H9 (cell line): Measurements from ENCODE around the gene CEP192. TPM values are rescaled to one million over a fixed set of nuclear protein-coding genes. Genes with fewer than 3 reads are reported as not detected.

Experiments
- DNase-seq: peaks from one replicate; pipeline ENCODE4 v3.0.0-alpha.2; 2017
- H2AFZ ChIP-seq: one replicate; pipeline ENCODE4 v1.6.1; 2013; ENCODE audit warnings: mild to moderate bottlenecking, low read length, control low read depth, moderate library complexity
- H2AK5ac ChIP-seq: 2 replicates; pipeline ENCODE4 v1.6.1; 2013; ENCODE audit warnings: low read length, control low read depth, mixed read lengths; ENCODE audit not compliant: insufficient read length
- H2BK120ac ChIP-seq: one replicate; pipeline ENCODE4 v1.6.1; 2013; ENCODE audit warnings: low read depth, mild to moderate bottlenecking, low read length, control low read depth, inconsistent platforms; ENCODE audit not compliant: poor library complexity, severe bottlenecking
- H2BK12ac ChIP-seq: 2 replicates; pipeline ENCODE4 v1.6.1; 2013; ENCODE audit warnings: low read length, control low read depth, mixed read lengths, low read depth; ENCODE audit not compliant: insufficient read length
- H2BK15ac ChIP-seq: 2 replicates; pipeline ENCODE4 v1.6.1; 2013; ENCODE audit warnings: low read depth, low read length, control low read depth
- H2BK20ac ChIP-seq: one replicate; pipeline ENCODE4 v1.6.1; 2013; ENCODE audit warnings: low read depth, mild to moderate bottlenecking, low read length, control low read depth, inconsistent platforms; ENCODE audit not compliant: poor library complexity, severe bottlenecking
- H2BK5ac ChIP-seq: 2 replicates; pipeline ENCODE4 v1.6.1; 2013; ENCODE audit warnings: low read length, control low read depth, mixed read lengths; ENCODE audit not compliant: insufficient read length
- H3K14ac ChIP-seq: 2 replicates; pipeline ENCODE4 v1.6.1; 2013; ENCODE audit warnings: low read length, control low read depth; ENCODE audit not compliant: insufficient read depth
- H3K18ac ChIP-seq: 2 replicates; pipeline ENCODE4 v1.6.1; 2013; ENCODE audit warnings: low read depth, mild to moderate bottlenecking, mixed read lengths, low read length, control low read depth; ENCODE audit not compliant: insufficient read length
- H3K23ac ChIP-seq: 2 replicates; pipeline ENCODE4 v1.6.1; 2013; ENCODE audit warnings: low read length, control low read depth, mixed read lengths, low read depth; ENCODE audit not compliant: insufficient read length
- H3K23me2 ChIP-seq: 2 replicates; pipeline ENCODE4 v1.6.1; 2013; ENCODE audit warnings: low read depth, mild to moderate bottlenecking, mixed read lengths, low read length, control low read depth; ENCODE audit not compliant: insufficient read length, poor library complexity, severe bottlenecking
- H3K27ac ChIP-seq: 2 replicates; pipeline ENCODE4 v1.5.1; 2013; ENCODE audit warnings: low read length, control low read depth, mixed read lengths, low read depth; ENCODE audit not compliant: insufficient read length
- H3K27me3 ChIP-seq: 2 replicates; pipeline ENCODE4 v1.6.1; 2013; ENCODE audit warnings: low read length, control low read depth, inconsistent platforms; ENCODE audit not compliant: insufficient read depth
- H3K4ac ChIP-seq: 2 replicates; pipeline ENCODE4 v1.6.1; 2013; ENCODE audit warnings: low read depth, mild to moderate bottlenecking, control low read depth, inconsistent platforms, low read length, moderate library complexity
- H3K4me1 ChIP-seq: 2 replicates; pipeline ENCODE4 v1.6.1; 2013; ENCODE audit warnings: low read length, control low read depth, inconsistent platforms; ENCODE audit not compliant: insufficient read depth
- H3K4me2 ChIP-seq: 2 replicates; pipeline ENCODE4 v1.6.1; 2013; ENCODE audit warnings: low read length, control low read depth, mixed read lengths; ENCODE audit not compliant: insufficient read length, insufficient read depth
- H3K56ac ChIP-seq: 2 replicates; pipeline ENCODE4 v1.6.1; 2013; ENCODE audit warnings: low read depth, mild to moderate bottlenecking, mixed read lengths, low read length, control low read depth; ENCODE audit not compliant: insufficient read length
- H3K79me1 ChIP-seq: 2 replicates; pipeline ENCODE4 v1.6.1; 2013; ENCODE audit warnings: low read depth, mild to moderate bottlenecking, moderate library complexity, low read length, control low read depth, inconsistent platforms; ENCODE audit not compliant: insufficient read depth, poor library complexity, severe bottlenecking
- H3K79me2 ChIP-seq: 2 replicates; pipeline ENCODE4 v1.6.1; 2013; ENCODE audit warnings: low read length, control low read depth, inconsistent platforms; ENCODE audit not compliant: insufficient read depth
- H3K9ac ChIP-seq: 2 replicates; pipeline ENCODE4 v1.6.1; 2013; ENCODE audit warnings: low read length, control low read depth, mixed read lengths; ENCODE audit not compliant: insufficient read length; ENCODE audit errors: extremely low read depth
- H3K9me3 ChIP-seq: one replicate; pipeline ENCODE4 v1.6.1; 2013; ENCODE audit warnings: low read depth, low read length, inconsistent platforms; ENCODE audit not compliant: control insufficient read depth
- H3T11ph ChIP-seq: one replicate; pipeline ENCODE4 v1.6.1; 2013; ENCODE audit warnings: mild to moderate bottlenecking, low read length, control low read depth, inconsistent platforms
- H4K20me1 ChIP-seq: one replicate; pipeline ENCODE4 v1.6.1; 2013; ENCODE audit not compliant: control insufficient read depth, insufficient read length, insufficient read depth
- H4K5ac ChIP-seq: 2 replicates; pipeline ENCODE4 v1.6.1; 2013; ENCODE audit warnings: low read depth, mild to moderate bottlenecking, mixed read lengths, low read length, control low read depth; ENCODE audit not compliant: insufficient read length
- H4K8ac ChIP-seq: replicated peaks from 2 replicates; pipeline ENCODE4 v1.6.1; 2013; ENCODE audit warnings: low read length, control low read depth, mixed read lengths, low read depth; ENCODE audit not compliant: insufficient read length
- H4K91ac ChIP-seq: 2 replicates; pipeline ENCODE4 v1.6.1; 2013; ENCODE audit warnings: low read depth, mild to moderate bottlenecking, moderate library complexity, mixed read lengths, low read length, control low read depth; ENCODE audit not compliant: insufficient read length
- H3K27ac Mint-ChIP-seq, 3 experiments: 2 replicates in 2 of 3; 3 replicates in 1 of 3; pipeline ENCODE4 v1.8.0; 2020 to 2021; ENCODE audit warnings: mixed read lengths in 3 of 3, mild to moderate bottlenecking in 1 of 3, moderate library complexity in 1 of 3
- H3K27me3 Mint-ChIP-seq: 2 replicates; pipeline ENCODE4 v1.8.0; 2021; ENCODE audit warnings: low read depth, mild to moderate bottlenecking, moderate library complexity, mixed read lengths
- H3K36me3 Mint-ChIP-seq, 3 experiments: 2 replicates in 2 of 3; 3 replicates in 1 of 3; pipeline ENCODE4 v1.8.0; 2020 to 2021; ENCODE audit warnings: low read depth in 3 of 3, mixed read lengths in 3 of 3; ENCODE audit not compliant: insufficient read depth in 1 of 3
- H3K4me1 Mint-ChIP-seq, 2 experiments: 2 replicates each; pipeline ENCODE4 v1.8.0; 2020; ENCODE audit warnings: mixed read lengths in 2 of 2
- H3K4me3 Mint-ChIP-seq, 2 experiments: 2 replicates in 1 of 2; 3 replicates in 1 of 2; pipeline ENCODE4 v1.8.0; 2020 to 2021; ENCODE audit warnings: mild to moderate bottlenecking in 2 of 2, mixed read lengths in 2 of 2, moderate library complexity in 1 of 2
- H3K9me3 Mint-ChIP-seq, 2 experiments: 2 replicates in 1 of 2; 3 replicates in 1 of 2; pipeline ENCODE4 v1.8.0; 2020; ENCODE audit warnings: mild to moderate bottlenecking in 2 of 2, mixed read lengths in 2 of 2, moderate library complexity in 1 of 2
- WGBS: extraction: QIAGEN DNeasy Blood & Tissue Kit; methylation state at CpG from one replicate; pipeline ENCODE4 v1.1.7; 2013; ENCODE audit warnings: missing lambda C conversion rate, low lambda C conversion rate, mixed read lengths; ENCODE audit not compliant: insufficient read length; ENCODE audit errors: extremely low coverage; 5-methylcytosine and 5-hydroxymethylcytosine counted together
- total RNA-seq: library from RNA; stranded (reverse); gene quantifications from 2 replicates; pipeline ENCODE4 v1.2.1, GENCODE V29; 2021
- TF ChIP-seq, protein P1 (sequence below): fragments of 200-600 bp; sonication (generic); conservative IDR thresholded peaks from 3 replicates; pipeline ENCODE4 v1.8.0; 2021; ENCODE audit warnings: antibody characterized with exemption, mild to moderate bottlenecking

CEP192 gene
- total RNA-seq, 1 experiment from 2014 or later, result 23.5 TPM

- peaks cover 19 to 69% (median 60%) of the 10 kb centered on the region in 3 experiments; a peak in 6 of 7 replicates for H3K36me3 Mint-ChIP-seq
Observed at GRCh38 chr18:13054336-13054735, 63.2 kb downstream of the CEP192 start.

More at GRCh38 chr18:13054336-13054735, 63.2 kb downstream of the CEP192 start:
- Histone ChIP-seq H4K8ac (no peak overlapping the region), H3K9me3 (no peaks in the 10 kb centered on the region), H3K79me2 (no peaks in the 10 kb centered on the region), H3K4me2 (no peak overlapping the region), H3K56ac (no peak overlapping the region), H2BK20ac (no peak overlapping the region), H3T11ph (no peak overlapping the region), H4K5ac (no peak overlapping the region), H2AFZ (no peak overlapping the region), H3K27ac (no peak overlapping the region), H3K27me3 (no peaks in the 10 kb centered on the region), H2BK12ac (no peak overlapping the region), H2BK5ac (no peak overlapping the region), H3K18ac (no peak overlapping the region), H2BK15ac (no peak overlapping the region), H3K23me2 (no peaks in the 10 kb centered on the region), H3K23ac (no peak overlapping the region), H2BK120ac (no peak overlapping the region), H3K9ac (no peak overlapping the region), H2AK5ac (no peak overlapping the region), H3K4me1 (no peaks in the 10 kb centered on the region), H4K91ac (no peak overlapping the region), H3K4ac (no peak overlapping the region), H4K20me1 (no peaks in the 10 kb centered on the region), H3K79me1 (no peaks in the 10 kb centered on the region), H3K14ac (no peak overlapping the region)
- Mint-ChIP-seq H3K9me3 (no peaks in the 10 kb centered on the region), H3K4me1 (no peaks in the 10 kb centered on the region), H3K27me3 (no peaks in the 10 kb centered on the region), H3K27ac (no peak overlapping the region), H3K4me3 (no peak overlapping the region)
- no CpG with 5 or more reads among the region's 2 CpGs for WGBS
- DNase-seq, result no peak
- TF ChIP-seq, protein P1, sequence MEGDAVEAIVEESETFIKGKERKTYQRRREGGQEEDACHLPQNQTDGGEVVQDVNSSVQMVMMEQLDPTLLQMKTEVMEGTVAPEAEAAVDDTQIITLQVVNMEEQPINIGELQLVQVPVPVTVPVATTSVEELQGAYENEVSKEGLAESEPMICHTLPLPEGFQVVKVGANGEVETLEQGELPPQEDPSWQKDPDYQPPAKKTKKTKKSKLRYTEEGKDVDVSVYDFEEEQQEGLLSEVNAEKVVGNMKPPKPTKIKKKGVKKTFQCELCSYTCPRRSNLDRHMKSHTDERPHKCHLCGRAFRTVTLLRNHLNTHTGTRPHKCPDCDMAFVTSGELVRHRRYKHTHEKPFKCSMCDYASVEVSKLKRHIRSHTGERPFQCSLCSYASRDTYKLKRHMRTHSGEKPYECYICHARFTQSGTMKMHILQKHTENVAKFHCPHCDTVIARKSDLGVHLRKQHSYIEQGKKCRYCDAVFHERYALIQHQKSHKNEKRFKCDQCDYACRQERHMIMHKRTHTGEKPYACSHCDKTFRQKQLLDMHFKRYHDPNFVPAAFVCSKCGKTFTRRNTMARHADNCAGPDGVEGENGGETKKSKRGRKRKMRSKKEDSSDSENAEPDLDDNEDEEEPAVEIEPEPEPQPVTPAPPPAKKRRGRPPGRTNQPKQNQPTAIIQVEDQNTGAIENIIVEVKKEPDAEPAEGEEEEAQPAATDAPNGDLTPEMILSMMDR, result no peak
